Glomerular visceral epithelial cell (primary cell): ENCODE data around the gene MPV17.
"Not testable (repeated sequence)": the region's sequence is repeated elsewhere in the genome, so short reads cannot be mapped to it uniquely, and the experiment has no call there.

ENCODE experiments used
- DNase-seq: peaks from one replicate; pipeline ENCODE4 v3.0.0-alpha.2; 2016; ENCODE audit errors: extremely low spot score

MPV17 gene

DNA sequence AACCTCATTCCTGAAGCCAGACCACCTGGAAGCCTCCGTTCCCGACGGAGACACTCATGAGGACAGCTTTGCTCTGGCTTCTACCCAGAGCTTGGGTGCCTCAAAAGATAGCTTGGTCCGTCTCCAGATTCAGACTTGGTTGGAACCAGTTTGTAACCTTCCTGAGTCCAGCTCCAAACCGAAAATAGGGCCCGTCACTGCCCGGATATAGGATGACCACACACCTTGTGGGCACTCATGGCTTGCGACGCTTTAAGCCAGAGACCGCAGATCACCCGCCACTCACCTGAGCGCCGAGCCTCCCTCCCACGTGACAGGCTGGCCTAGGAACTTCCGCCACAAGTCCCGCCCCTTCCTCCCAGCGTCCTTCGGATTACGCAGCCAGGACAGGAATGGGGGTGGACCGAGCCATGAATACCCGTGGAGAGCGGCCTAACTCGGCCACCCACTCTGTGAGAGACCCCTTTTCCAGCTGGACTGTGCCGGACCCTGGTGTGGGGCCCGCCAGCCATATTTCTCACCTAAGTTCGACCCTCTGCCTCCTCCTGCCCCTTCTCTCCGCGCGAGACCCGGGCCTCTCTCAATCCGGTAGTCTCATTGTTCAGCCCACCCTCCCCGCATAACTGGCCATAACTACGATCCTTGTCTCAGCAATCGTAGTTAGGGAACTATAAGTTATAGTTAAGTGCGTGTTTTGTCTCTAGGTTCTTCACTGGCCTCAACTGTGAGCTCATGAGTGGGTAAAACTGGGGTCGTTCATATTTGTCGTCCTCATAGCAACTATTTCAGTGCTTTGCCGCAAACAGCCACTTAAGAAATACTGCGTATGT lies at the start of gene MPV17:
TSS of gene MPV17 (minus strand) at position 332 of the 830 bp plus-strand sequence. CDS start 580 bp downstream, outside the sequence.
- DNase-seq, result peak; percentile 89

DNA sequence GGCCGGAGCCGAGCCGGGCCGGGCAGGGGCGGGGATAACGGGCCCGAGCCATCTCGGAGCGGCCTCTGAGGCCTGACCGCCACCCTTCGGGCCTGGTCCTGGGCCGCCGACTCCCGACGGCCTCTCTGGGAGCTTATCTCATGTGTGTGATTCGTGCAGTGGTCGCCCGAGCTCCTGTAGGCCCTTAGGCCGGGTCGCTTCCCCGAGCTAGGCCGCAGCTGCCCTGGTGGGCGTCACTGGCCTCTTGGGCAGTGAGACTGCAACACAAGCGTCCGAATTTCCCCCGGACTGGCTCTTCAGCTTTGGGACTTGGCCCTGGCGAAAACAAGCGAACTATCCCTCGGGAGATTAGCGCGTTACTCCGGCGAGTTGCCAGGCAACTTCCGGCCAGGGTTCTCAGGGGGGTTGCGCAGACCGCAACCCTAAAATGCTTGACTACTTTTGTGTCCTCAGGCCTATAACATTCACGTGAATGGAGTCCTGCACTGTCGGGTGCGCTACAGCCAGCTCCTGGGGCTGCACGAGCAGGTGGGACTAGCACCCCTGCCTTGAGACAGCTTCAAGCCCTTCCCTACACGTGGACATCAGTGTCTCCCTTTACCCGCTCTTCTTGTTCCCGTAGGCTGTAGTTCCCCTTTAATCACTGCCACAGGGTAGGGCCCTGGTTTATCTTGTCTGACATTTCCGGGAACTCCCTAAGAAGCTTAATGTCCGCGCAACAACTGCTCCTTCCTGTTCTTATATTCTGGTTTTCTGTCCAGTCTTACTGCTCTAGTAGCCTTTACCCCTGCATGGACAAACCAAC lies 48.1 kb upstream of the MPV17 start:
- peak; percentile 40 for DNase-seq

GRCh38 chr2:27370026-27370815 lies 47.3 kb upstream of the MPV17 start, which contains the start of the genes EIF2B4 and SNX17:
EIF2B4 (minus strand) TSS chr2:27370338; CDS start chr2:27370314, 24 bp downstream.
SNX17 (plus strand) TSS chr2:27370616; CDS start chr2:27370744, 128 bp downstream.
- peak; percentile 98 for DNase-seq

DNA sequence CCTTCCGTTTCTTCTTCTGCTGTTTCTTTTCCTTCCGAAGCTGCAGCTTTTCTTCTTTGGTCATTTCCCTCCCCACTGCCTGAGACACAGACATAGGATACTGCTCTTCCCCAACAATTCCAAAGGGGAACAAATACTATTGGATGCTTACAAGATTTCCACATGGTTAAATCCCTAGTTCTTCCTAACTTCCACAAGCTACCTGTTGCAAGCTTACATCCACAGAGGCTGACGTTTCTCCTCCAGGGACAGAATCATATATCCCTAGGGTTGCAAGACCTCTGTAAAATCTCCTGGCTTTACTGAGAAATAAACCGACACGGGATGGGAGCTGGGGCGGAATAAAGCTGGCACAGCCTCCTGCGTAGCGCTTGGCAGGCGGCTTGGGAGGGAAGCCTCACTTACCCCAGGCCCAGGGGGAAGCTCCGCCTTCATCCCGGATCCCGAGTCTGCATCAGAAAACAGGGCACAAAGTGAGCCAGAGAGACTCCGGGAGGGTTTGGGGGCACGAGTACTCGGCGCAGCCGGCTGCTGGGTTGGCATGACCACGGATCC lies 46.7 kb upstream of the MPV17 start:
- DNase-seq, result peak; percentile 54

DNA sequence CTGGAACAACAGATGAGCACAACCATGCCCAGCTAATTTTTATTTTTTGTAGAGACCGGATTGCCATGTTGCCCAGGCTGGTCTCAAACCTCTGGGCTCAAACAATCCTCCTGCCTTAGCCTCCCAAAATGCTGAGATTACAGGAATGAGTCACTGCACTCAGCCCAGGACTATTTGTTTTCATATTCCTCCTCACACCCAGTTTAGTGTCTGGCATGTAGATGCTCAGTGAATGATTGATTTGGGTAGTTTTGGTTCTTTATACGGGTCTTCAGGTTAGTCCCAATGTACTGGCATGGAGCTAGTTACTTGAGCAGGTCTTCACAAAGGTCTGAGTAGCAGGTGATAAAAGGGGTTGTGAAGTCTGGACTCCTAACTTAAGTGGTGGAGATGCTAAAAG lies 41.0 kb upstream of the MPV17 start:
- no peak for DNase-seq

DNA sequence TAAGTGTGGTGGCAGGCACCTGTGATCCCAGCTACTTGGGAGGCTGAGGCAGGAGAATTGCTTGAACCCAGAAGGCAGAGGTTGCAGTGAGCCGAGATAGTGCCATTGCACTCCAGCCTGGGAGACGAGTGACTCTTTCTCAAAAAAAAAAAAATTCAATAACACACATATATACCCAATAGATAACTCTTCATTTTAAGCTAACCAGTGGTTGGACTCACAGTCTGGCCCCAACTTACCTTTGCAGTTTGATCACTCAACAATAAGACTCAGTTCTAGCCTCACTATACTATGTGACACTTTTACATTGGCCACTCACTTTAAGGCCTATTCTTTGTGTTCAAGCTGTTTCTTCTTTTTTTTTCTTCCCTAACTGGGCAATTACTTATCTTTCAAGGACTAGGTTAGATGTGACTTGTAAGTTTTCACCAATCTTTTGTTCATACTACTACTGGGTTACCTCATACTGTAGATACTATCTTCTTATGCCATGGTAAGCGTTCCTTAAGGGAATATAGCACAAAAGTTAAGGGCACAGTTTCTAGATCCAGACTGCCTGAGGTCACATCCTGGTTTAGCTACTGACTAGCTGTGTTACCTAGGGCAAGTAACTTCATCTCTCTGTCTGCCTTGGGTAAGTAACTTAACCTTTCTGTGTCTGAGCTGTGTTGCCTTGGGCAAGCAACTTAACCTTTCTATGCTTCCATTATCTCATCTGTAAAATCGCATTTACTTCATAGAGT lies 40.0 kb upstream of the MPV17 start:
- DNase-seq, result no peak

DNA sequence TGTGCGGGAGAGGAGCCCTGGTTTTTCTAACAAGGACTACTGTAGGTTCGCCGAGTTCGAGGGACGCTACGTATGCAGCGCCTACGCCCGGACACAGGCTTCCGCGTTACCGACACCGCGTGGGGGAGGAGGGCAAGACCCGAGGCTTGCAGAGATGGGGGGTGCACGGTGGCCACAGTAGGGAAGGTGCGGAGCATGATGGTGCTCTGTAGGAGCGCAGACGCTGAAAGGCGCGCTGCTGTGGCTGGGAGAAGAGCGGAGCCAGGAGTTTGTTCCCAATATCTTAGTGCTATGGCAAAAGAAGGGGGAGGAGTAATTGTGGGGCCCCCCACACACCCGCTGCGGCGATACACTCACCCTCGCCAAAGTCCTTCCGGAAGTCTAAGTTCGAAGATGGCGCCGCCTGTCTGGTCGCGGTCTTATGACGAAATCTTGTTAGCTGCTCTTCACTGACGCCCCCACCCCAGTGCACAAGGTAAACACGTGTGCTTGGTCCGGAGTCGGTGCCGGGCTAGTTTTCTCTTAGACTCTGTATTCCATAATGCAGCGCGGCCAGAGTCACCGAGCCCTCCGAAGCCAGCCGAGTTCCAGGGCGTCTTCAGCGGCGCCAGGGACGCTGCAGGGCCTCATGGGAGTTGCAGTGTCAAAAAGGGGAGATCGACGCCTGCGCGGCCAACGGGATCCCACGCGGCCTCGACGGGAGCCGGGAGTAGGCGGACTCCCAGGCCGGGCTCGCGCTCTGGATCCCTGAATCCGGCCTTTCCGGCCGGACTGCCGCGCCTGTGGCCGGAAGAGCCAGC lies 33.7 kb upstream of the MPV17 start, which contains the start of gene GTF3C2:
TSS of gene GTF3C2 (minus strand) at position 383 of the 800 bp plus-strand sequence. CDS start 13,210 bp downstream, outside the sequence.
- peak; percentile 95 for DNase-seq

GRCh38 chr2:27356056-27356381 lies 33.1 kb upstream of the MPV17 start:
- peak; percentile 53 for DNase-seq

DNA sequence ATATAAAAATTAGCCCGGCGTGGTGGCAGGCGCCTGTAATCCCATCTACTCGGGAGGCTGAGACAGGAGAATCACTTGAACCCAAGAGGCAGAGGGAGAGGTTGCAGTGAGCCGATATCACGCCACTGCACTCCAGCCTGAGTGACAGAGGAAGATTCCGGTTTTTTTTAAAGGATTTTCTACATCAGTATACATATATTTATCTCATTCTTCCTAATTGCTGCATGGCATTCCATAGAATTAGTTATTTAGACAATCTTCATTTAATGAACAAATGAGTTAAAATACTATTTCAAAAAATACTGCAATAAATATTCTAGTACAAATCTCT lies 31.7 kb upstream of the MPV17 start:
- no peak for DNase-seq

GRCh38 chr2:27353762-27354596 lies 31.1 kb upstream of the MPV17 start:
- no peak for DNase-seq

DNA sequence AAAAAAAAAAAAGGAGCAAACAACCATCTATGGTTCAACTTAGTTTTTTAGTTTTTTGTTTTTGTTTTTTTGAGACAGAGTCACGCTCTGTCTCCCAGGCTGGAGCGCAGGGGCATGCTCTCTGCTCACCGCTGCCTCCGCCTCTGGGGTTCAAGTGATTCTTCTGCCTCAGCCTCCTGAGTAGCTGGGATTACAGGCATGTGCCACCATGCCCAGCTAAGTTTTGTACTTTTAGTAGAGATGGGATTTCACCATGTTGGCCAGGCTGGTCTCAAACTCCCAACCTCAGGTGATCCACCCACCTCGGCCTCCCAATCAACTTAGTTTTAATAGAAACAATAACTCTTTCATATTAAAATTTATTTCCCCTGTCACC lies 30.5 kb upstream of the MPV17 start:
- DNase-seq, result not testable (repeated sequence)

GRCh38 chr2:27351802-27352598 lies 29.1 kb upstream of the MPV17 start:
- no peak for DNase-seq

DNA sequence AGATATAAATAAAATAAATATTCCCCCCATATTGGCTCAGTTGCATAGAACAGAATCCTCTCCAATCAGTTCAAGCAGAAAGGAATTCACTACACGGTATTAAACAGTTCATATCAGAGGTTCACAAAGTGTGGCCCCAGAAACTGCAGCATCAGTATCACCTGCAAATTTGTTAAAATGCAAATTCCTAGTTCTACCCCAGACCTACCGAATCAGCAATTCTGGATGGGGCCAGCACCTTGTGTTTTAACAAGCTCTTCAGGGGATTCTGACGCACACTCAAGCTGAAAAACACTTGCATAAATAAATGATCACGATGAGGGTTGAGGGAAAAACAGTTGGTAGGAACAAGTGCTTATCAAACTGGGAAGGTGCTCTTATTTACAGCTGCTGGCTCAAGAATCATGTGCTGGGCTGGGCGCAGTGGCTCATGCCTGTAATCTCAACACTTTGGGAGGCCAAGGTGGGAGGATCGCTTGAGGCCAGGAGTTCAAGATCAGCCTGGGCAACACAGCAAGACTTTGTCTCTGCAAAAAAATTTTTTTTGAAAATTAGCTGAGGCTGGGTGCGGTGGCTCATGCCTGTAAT lies 27.3 kb upstream of the MPV17 start:
- DNase-seq, result no peak

GRCh38 chr2:27347641-27348040 lies 24.7 kb upstream of the MPV17 start:
- no peak for DNase-seq

DNA sequence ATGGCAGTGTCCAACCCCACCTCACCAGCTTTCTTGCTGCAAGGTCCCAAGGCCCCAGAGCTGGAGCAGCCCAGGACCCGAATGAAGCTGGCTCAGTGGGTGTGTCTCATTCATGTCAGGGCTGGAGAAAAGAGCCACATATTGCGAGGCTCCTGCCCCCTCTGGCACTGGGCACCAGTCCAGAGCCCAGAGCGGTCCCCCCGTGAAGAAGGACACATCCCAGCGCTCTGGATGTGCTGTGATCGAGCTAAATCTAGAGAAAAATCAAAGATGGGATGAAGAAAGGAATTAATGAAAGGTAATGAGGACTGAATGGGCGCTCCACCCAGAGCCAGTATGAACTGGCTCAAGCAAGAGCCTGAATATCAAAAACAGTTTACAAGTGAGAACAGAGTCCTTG lies 13.3 kb upstream of the MPV17 start:
- DNase-seq, result no peak

GRCh38 chr2:27335311-27335710 lies 12.4 kb upstream of the MPV17 start:
- DNase-seq, result no peak

GRCh38 chr2:27324720-27325119 lies 1.8 kb upstream of the MPV17 start:
- no peak for DNase-seq
